Glutamatergic neuron (in vitro differentiated cells): Measurements from ENCODE around the gene ZNF24. TPM values are rescaled to one million over a fixed set of nuclear protein-coding genes. Genes with fewer than 3 reads are reported as not detected.
A peak's percentile ranks its signal among the peaks of the same experiment; 100 is the strongest.

Experiments used
- DNase-seq: peaks from one replicate; pipeline ENCODE4 v3.0.0; 2022
- H3K27ac Mint-ChIP-seq: one replicate; pipeline ENCODE4 v1.8.0; 2020; ENCODE audit warnings: mild to moderate bottlenecking, mixed read lengths, inconsistent platforms; ENCODE audit not compliant: unreplicated experiment
- H3K27me3 Mint-ChIP-seq: one replicate; pipeline ENCODE4 v1.8.0; 2020; ENCODE audit warnings: mild to moderate bottlenecking, moderate library complexity, mixed read lengths, inconsistent platforms; ENCODE audit not compliant: unreplicated experiment
- H3K36me3 Mint-ChIP-seq: one replicate; pipeline ENCODE4 v1.8.0; 2020; ENCODE audit warnings: mild to moderate bottlenecking, mixed read lengths, inconsistent platforms; ENCODE audit not compliant: unreplicated experiment
- H3K4me1 Mint-ChIP-seq: one replicate; pipeline ENCODE4 v1.8.0; 2020; ENCODE audit warnings: mild to moderate bottlenecking, low read depth, mixed read lengths, inconsistent platforms; ENCODE audit not compliant: unreplicated experiment
- H3K4me3 Mint-ChIP-seq: one replicate; pipeline ENCODE4 v1.8.0; 2020; ENCODE audit warnings: mild to moderate bottlenecking, mixed read lengths, inconsistent platforms; ENCODE audit not compliant: unreplicated experiment
- H3K9me3 Mint-ChIP-seq: one replicate; pipeline ENCODE4 v1.8.0; 2020; ENCODE audit warnings: mild to moderate bottlenecking, moderate library complexity, mixed read lengths, inconsistent platforms; ENCODE audit not compliant: unreplicated experiment
- CTCF ChIP-seq: fragments of 200-600 bp; sonication (generic); IDR thresholded peaks from one replicate; pipeline ENCODE4 v1.5.0; 2021; ENCODE audit not compliant: partially characterized antibody, unreplicated experiment
- total RNA-seq: library from RNA; stranded (reverse); fragmentation: NEBNext Ultra II Directional; extraction: Animal tissue kit (Norgen Biotek cat#: 25700); gene quantifications from one replicate; pipeline ENCODE4 v1.2.1, GENCODE V29; 2021; ENCODE audit not compliant: unreplicated experiment

ZNF24 gene
- total RNA-seq, 1 donor from 2014 or later: 59.2 TPM

GRCh38 chr18:35289727-35290093 is 54.5 kb downstream of the ZNF24 start:
- Mint-ChIP-seq H3K4me1 (peaks cover 6% of the 10 kb centered on the region), H3K27me3 (peaks cover 8% of the 10 kb centered on the region), H3K36me3 (peaks cover 4% of the 10 kb centered on the region), H3K9me3 (peaks cover 10% of the 10 kb centered on the region), H3K4me3 (peak overlapping the region; percentile 100), H3K27ac (peak overlapping the region; percentile 97)
- no peak for DNase-seq
- TF ChIP-seq CTCF: no peak

- no peak for TF ChIP-seq CTCF
- Mint-ChIP-seq H3K4me3 (peak overlapping the region; percentile 100), H3K27me3 (peaks cover 8% of the 10 kb centered on the region), H3K4me1 (peaks cover 6% of the 10 kb centered on the region), H3K9me3 (peaks cover 10% of the 10 kb centered on the region), H3K27ac (peak overlapping the region; percentile 97), H3K36me3 (peaks cover 4% of the 10 kb centered on the region)
- no peak for DNase-seq
Measured at GRCh38 chr18:35289293-35289692, 54.9 kb downstream of the ZNF24 start.

GRCh38 chr18:35284841-35285240 is 59.4 kb downstream of the ZNF24 start:
- Mint-ChIP-seq H3K4me3 (no peak overlapping the region), H3K9me3 (peaks cover 6% of the 10 kb centered on the region), H3K36me3 (peaks cover 19% of the 10 kb centered on the region), H3K4me1 (no peaks in the 10 kb centered on the region), H3K27ac (no peak overlapping the region), H3K27me3 (peaks cover 3% of the 10 kb centered on the region)
- TF ChIP-seq CTCF: no peak
- DNase-seq: no peak

- no peak overlapping the region for H3K4me3 Mint-ChIP-seq
- DNase-seq: no peak
- H3K27ac Mint-ChIP-seq: no peak overlapping the region
- H3K27me3 Mint-ChIP-seq: peaks cover 2% of the 10 kb centered on the region
- H3K9me3 Mint-ChIP-seq: peaks cover 2% of the 10 kb centered on the region
- TF ChIP-seq CTCF: no peak
- H3K36me3 Mint-ChIP-seq: peaks cover 22% of the 10 kb centered on the region
- H3K4me1 Mint-ChIP-seq: no peaks in the 10 kb centered on the region
Measured at GRCh38 chr18:35283923-35284794, 60.1 kb downstream of the ZNF24 start.

GRCh38 chr18:35282353-35282752 is 61.9 kb downstream of the ZNF24 start:
- peaks cover 27% of the 10 kb centered on the region for H3K36me3 Mint-ChIP-seq
- DNase-seq: no peak
- no peaks in the 10 kb centered on the region for H3K4me1 Mint-ChIP-seq
- TF ChIP-seq CTCF: no peak
- H3K27me3 Mint-ChIP-seq: peaks cover 2% of the 10 kb centered on the region
- no peak overlapping the region for H3K27ac Mint-ChIP-seq
- peaks cover 2% of the 10 kb centered on the region for H3K9me3 Mint-ChIP-seq
- no peak overlapping the region for H3K4me3 Mint-ChIP-seq
